ENCODE results near the gene CUL4A.

DNA sequence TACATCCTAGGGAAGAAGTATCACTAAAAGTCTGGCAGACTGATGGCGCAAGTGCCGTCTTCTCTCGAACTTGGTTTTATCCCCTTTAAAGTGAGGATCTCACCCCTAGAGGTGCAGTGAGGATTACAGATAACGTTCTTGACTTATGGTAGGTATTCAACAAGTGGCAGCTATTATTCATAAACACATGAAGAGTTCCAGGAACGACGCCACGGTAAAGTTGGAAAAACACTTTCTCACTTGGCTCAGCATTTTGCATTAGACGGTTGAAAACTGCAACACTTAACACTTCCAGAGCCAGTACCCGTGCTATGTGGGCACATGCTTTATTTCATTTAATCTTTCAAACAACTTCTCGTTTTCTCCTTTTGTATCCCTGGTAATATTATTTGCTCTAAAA, 42.3 kb upstream of the CUL4A start:
- no peak for TF ChIP-seq CTCF (IDR thresholded peaks at IDR 0.05 in 8 of 11, conservative IDR thresholded peaks at IDR 0.05 in 3 of 11)
- no peak for TF ChIP-seq POLR2A (IDR thresholded peaks at IDR 0.05)
